Prostate gland (tissue), 2 donors: Measurements from ENCODE around the gene RYR2.
"Not testable (repeated sequence)": the region's sequence is repeated elsewhere in the genome, so short reads cannot be mapped to it uniquely, and the experiment has no call there.

Experiments used
- CTCF ChIP-seq, 4 experiments: fragments of 200-600 bp in 2 of 4; fragments of 450-650 bp in 2 of 4; sonication (generic) in 2 of 4; IDR thresholded peaks; 1 replicate in 3 of 4; 2 replicates in 1 of 4; pipeline ENCODE4 v1.5.1; 2016 to 2019; ENCODE audit warnings: antibody characterized with exemption in 4 of 4, mild to moderate bottlenecking in 2 of 4, moderate library complexity in 2 of 4
- POLR2A ChIP-seq: fragments of 450-650 bp; IDR thresholded peaks from one replicate; pipeline ENCODE4 v1.6.1; 2016; ENCODE audit warnings: antibody characterized with exemption, mild to moderate bottlenecking
- POLR2AphosphoS5 ChIP-seq: sonication (generic); formaldehyde crosslinking; IDR thresholded peaks from one replicate; pipeline ENCODE4 v1.6.1; 2017; ENCODE audit warnings: antibody characterized with exemption

- not testable (repeated sequence) for TF ChIP-seq CTCF (IDR thresholded peaks at IDR 0.05); POLR2AphosphoS5; POLR2A
Measured at GRCh38 chr1:237127301-237127700, 85.3 kb downstream of the RYR2 start.
